A549 (cell line): ENCODE results near the gene RNF213. TPM values are rescaled to one million over a fixed set of nuclear protein-coding genes. Genes with fewer than 3 reads are reported as not detected.
A peak's percentile ranks its signal among the peaks of the same experiment; 100 is the strongest.

Source experiments
- ATAC-seq, 2 experiments: fragments of 200-7000 bp in 1 of 2; fragments of >200 bp in 1 of 2; cut with Nextera tagmentation in 1 of 2; cut with Tn5 transposase in 1 of 2; 3 replicates each; pipeline versions ENCODE4 v1.8.0 to v1.9.1; 2018 to 2020; ENCODE audit warnings: mild to moderate bottlenecking in 1 of 2, moderate library complexity in 1 of 2
- CTCF ChIA-PET: fragments of 300-600 bp; sonication (Branson Sonifier 250); formaldehyde crosslinking; extraction: SDS; loops from one replicate; lab custom pipeline; 2021; ENCODE audit warnings: antibody characterized with exemption, inconsistent platforms; lab: Yijun Ruan, JAX
- POLR2A ChIA-PET: fragments of 350-600 bp; formaldehyde crosslinking; extraction: SDS; loops from one replicate; lab custom pipeline; 2021; ENCODE audit warnings: antibody characterized with exemption, inconsistent platforms; lab: Yijun Ruan, JAX
- DNase-seq, 2 experiments: peaks; one replicate each; pipeline versions ENCODE4 v3.0.0 to v3.0.0-alpha.2; 2011 to 2016; ENCODE audit warnings: low read depth in 1 of 2, low spot score in 1 of 2
- FAIRE-seq: peaks from 2 replicates; lab custom pipeline; 2011; peaks lifted over from hg19 to GRCh38; lab: Jason Lieb, UNC
- H3K27ac ChIP-seq, 2 experiments: fragments of >200 bp; sonication (Bioruptor Twin); formaldehyde crosslinking; 3 replicates each; pipeline ENCODE4 v1.5.1; 2016 to 2017
- H3K4me1 ChIP-seq: fragments of >200 bp; sonication (Bioruptor Twin); formaldehyde crosslinking; 3 replicates; pipeline ENCODE4 v1.6.1; 2016
- H3K4me2 ChIP-seq: fragments of >200 bp; sonication (Bioruptor Twin); formaldehyde crosslinking; 3 replicates; pipeline ENCODE4 v1.6.1; 2016
- H3K4me3 ChIP-seq: fragments of >200 bp; sonication (Bioruptor Twin); formaldehyde crosslinking; 3 replicates; pipeline ENCODE4 v1.5.1; 2016
- H3K9me3 ChIP-seq: fragments of >200 bp; sonication (Bioruptor Twin); formaldehyde crosslinking; 3 replicates; pipeline ENCODE4 v1.6.1; 2016
- EHF ChIP-seq: fragments of 250-450 bp; sonication (Bioruptor Pico); IDR thresholded peaks from 2 replicates; pipeline ENCODE4 v1.5.0; 2020; ENCODE audit warnings: mild to moderate bottlenecking
- FOSB ChIP-seq: fragments of 250-450 bp; sonication (Bioruptor Pico); IDR thresholded peaks from 2 replicates; pipeline ENCODE4 v1.5.0; 2020; ENCODE audit warnings: mild to moderate bottlenecking, moderate library complexity
- FOXS1 ChIP-seq: fragments of 250-450 bp; sonication (Bioruptor Pico); IDR thresholded peaks from 2 replicates; pipeline ENCODE4 v1.5.0; 2020; ENCODE audit warnings: mild to moderate bottlenecking, moderate library complexity
- HOXA7 ChIP-seq: fragments of 250-450 bp; sonication (Bioruptor Pico); IDR thresholded peaks from 2 replicates; pipeline ENCODE4 v1.5.0; 2020; ENCODE audit warnings: mild to moderate bottlenecking, moderate library complexity
- HOXB13 ChIP-seq: fragments of 250-450 bp; sonication (Bioruptor Pico); IDR thresholded peaks from 2 replicates; pipeline ENCODE4 v1.5.0; 2020; ENCODE audit warnings: low read depth, mild to moderate bottlenecking, moderate library complexity
- JUN ChIP-seq, 2 experiments: fragments of >200 bp; sonication (Bioruptor Twin); formaldehyde crosslinking; IDR thresholded peaks; 2 replicates in 1 of 2; 3 replicates in 1 of 2; pipeline ENCODE4 v1.6.1; 2016 to 2017
- MAZ ChIP-seq: fragments of 150-350 bp; IDR thresholded peaks from 2 replicates; pipeline ENCODE4 v1.6.1; 2014; ENCODE audit warnings: antibody characterized with exemption, low read depth, low read length, borderline replicate concordance
- PHF8 ChIP-seq: fragments of 200-600 bp; sonication (generic); IDR thresholded peaks from 2 replicates; pipeline ENCODE4 v1.6.1; 2016; ENCODE audit warnings: low read depth, mild to moderate bottlenecking, antibody characterized with exemption, moderate library complexity, borderline replicate concordance
- RAD21 ChIP-seq, 2 experiments: fragments of >200 bp in 1 of 2; sonication (Bioruptor Twin) in 1 of 2; formaldehyde crosslinking in 1 of 2; IDR thresholded peaks in 1 of 2; conservative IDR thresholded peaks in 1 of 2; 2 replicates in 1 of 2; 3 replicates in 1 of 2; pipeline ENCODE4 v1.6.1; 2012 to 2018; ENCODE audit warnings: inconsistent platforms in 1 of 2
- SREBF2 ChIP-seq: fragments of 450-650 bp; IDR thresholded peaks from 2 replicates; pipeline ENCODE4 v1.6.1; 2014; ENCODE audit warnings: mild to moderate bottlenecking, moderate library complexity
- WGBS: methylation state at CpG from one replicate; pipeline ENCODE4 v1.1.6; 2017; ENCODE audit errors: missing lambda C conversion rate; 5-methylcytosine and 5-hydroxymethylcytosine counted together
- polyA plus RNA-seq, 4 experiments: library from polyadenylated mRNA; depleted of rRNA in 3 of 4; stranded (reverse); fragments of >200 nt; fragmentation: RNase III in 1 of 4; extraction: RNeasy Plus Mini Kit Qiagen cat#74134 plus additional on column Dnase treatment in 1 of 4; gene quantifications; 2 replicates in 3 of 4; 3 replicates in 1 of 4; pipeline ENCODE4 v1.2.3, GENCODE V29; 2011 to 2017
- TF ChIP-seq, protein P1 (sequence below): IDR thresholded peaks from 2 replicates; pipeline ENCODE4 v1.6.1; 2012
- TF ChIP-seq, protein P2 (sequence below): fragments of 450-650 bp; IDR thresholded peaks from 2 replicates; pipeline ENCODE4 v1.6.1; 2014; ENCODE audit warnings: antibody characterized with exemption
- TF ChIP-seq, protein P3 (sequence below): fragments of 200-600 bp; sonication (generic); IDR thresholded peaks from 2 replicates; pipeline ENCODE4 v1.6.1; 2016; ENCODE audit warnings: antibody characterized with exemption, mild to moderate bottlenecking, moderate library complexity
- TF ChIP-seq, protein P4 (sequence below): fragments of 250-450 bp; sonication (Bioruptor Pico); IDR thresholded peaks from 2 replicates; pipeline ENCODE4 v1.5.0; 2021; ENCODE audit warnings: mild to moderate bottlenecking, moderate library complexity, borderline replicate concordance

Gene RNF213
- polyA plus RNA-seq, 2 of the 4 experiments (the other 2 are of a cell fraction): 59.1 to 127 TPM

DNA sequence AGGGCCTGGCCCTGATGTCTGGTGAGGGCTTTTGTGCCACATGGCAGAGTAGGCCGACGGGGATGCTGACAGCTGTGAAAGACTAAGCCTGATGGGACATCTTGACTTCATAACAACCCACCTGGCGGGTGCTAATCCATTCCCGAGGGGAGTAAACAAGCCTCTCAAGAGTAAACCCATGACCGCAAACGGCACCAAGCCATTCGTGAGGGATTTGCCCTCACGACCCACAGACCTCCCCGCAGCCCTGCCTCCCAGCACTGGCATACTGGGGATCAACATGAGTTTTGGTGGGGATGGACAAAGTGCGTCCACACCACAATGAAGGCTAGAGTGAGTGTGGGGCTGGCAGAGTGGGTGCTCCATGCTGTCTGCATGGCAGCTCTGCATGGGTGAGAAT lies 11.7 kb downstream of the RNF213 start:
- no peak for DNase-seq
- H3K27ac ChIP-seq: no peak overlapping the region
- POLR2A ChIA-PET: interaction anchor here (2.1 kb wide), 1 partner anchor 11 kb away, joined by 9 read pairs; the partner anchor contains the start of gene RNF213

DNA sequence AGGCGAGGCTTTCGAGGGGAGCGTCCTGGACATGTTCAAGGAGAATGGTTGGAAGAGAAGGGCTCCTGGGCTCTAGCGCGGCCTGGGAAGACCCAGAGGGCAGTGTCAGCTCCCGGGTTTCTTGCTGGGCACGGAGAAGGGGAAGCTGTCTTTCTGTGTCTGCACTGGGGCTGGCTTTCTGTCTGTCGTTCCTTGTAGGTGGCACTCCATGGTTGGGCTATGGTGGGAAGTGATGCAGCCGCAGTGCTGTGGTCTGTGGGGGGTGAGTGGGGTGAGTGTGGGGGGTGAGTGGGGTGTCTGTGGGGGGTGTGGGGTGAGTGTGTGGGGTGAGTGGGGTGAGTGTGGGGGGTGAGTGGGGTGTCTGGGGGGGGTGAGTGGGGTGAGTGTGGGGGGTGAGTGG lies 13.7 kb downstream of the RNF213 start:
- 84% methylated on average over 9 of the region's 9 CpGs for WGBS
- Histone ChIP-seq H3K4me1 (peaks cover 3% of the 10 kb centered on the region; the same call in 1 of the 3 replicates), H3K27ac (no peak overlapping the region), H3K4me3 (no peak overlapping the region), H3K9me3 (0 out of 3 replicates have a peak, but pooled peaks cover 2% of the 10 kb centered on the region), H3K4me2 (no peak overlapping the region)
- ATAC-seq (peak; percentile 3 to 4; a peak in 1 of 6 replicates), DNase-seq (no peak), FAIRE-seq (no peak)
- CTCF ChIA-PET: interaction anchor here (0.6 to 1.9 kb wide), 5 partner anchors 8 to 173 kb away, joined by 3 to 6 read pairs (median 4); partner anchors contain the start of gene GAA
- TF ChIP-seq, protein P1, sequence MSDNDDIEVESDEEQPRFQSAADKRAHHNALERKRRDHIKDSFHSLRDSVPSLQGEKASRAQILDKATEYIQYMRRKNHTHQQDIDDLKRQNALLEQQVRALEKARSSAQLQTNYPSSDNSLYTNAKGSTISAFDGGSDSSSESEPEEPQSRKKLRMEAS: no peak
- TF ChIP-seq FOXS1 (CRISPR knock-in tag) (no peak), PHF8 (no peak), HOXA7 (CRISPR knock-in tag) (no peak), FOSB (no peak), EHF (CRISPR knock-in tag) (no peak), MAZ (no peak), RAD21 (conservative IDR thresholded peaks at IDR 0.05 in 1 of 2, IDR thresholded peaks at IDR 0.05 in 1 of 2) (no peak), HOXB13 (CRISPR knock-in tag) (no peak), SREBF2 (no peak)
- TF ChIP-seq, protein P2, sequence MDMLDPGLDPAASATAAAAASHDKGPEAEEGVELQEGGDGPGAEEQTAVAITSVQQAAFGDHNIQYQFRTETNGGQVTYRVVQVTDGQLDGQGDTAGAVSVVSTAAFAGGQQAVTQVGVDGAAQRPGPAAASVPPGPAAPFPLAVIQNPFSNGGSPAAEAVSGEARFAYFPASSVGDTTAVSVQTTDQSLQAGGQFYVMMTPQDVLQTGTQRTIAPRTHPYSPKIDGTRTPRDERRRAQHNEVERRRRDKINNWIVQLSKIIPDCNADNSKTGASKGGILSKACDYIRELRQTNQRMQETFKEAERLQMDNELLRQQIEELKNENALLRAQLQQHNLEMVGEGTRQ: no peak
- TF ChIP-seq, protein P3, sequence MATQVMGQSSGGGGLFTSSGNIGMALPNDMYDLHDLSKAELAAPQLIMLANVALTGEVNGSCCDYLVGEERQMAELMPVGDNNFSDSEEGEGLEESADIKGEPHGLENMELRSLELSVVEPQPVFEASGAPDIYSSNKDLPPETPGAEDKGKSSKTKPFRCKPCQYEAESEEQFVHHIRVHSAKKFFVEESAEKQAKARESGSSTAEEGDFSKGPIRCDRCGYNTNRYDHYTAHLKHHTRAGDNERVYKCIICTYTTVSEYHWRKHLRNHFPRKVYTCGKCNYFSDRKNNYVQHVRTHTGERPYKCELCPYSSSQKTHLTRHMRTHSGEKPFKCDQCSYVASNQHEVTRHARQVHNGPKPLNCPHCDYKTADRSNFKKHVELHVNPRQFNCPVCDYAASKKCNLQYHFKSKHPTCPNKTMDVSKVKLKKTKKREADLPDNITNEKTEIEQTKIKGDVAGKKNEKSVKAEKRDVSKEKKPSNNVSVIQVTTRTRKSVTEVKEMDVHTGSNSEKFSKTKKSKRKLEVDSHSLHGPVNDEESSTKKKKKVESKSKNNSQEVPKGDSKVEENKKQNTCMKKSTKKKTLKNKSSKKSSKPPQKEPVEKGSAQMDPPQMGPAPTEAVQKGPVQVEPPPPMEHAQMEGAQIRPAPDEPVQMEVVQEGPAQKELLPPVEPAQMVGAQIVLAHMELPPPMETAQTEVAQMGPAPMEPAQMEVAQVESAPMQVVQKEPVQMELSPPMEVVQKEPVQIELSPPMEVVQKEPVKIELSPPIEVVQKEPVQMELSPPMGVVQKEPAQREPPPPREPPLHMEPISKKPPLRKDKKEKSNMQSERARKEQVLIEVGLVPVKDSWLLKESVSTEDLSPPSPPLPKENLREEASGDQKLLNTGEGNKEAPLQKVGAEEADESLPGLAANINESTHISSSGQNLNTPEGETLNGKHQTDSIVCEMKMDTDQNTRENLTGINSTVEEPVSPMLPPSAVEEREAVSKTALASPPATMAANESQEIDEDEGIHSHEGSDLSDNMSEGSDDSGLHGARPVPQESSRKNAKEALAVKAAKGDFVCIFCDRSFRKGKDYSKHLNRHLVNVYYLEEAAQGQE: no peak
- POLR2A ChIA-PET: interaction anchor here (1.2 to 1.5 kb wide), 2 partner anchors 9 to 10 kb away, joined by 3 to 4 read pairs; no protein-coding TSS in a partner anchor

More for the DNA sequence above, 11.7 kb downstream of the RNF213 start:
- H3K4me3 ChIP-seq: no peak overlapping the region
- no peak overlapping the region for H3K4me2 ChIP-seq
- 0 out of 3 replicates have a peak, but pooled peaks cover 2% of the 10 kb centered on the region for H3K9me3 ChIP-seq
- no peak for FAIRE-seq
- CTCF ChIA-PET: no interaction called here
- ATAC-seq: no peak; a peak in 1 of 6 replicates
- WGBS: 92% methylated on average over 10 of the region's 10 CpGs
- H3K4me1 ChIP-seq: no peaks in the 10 kb centered on the region
- TF ChIP-seq SREBF2: no peak
- TF ChIP-seq JUN (IDR thresholded peaks at IDR 0.05): peak in 1 of 2 experiments; percentile 45; a peak in 1 of 5 replicates
- TF ChIP-seq, protein P4, sequence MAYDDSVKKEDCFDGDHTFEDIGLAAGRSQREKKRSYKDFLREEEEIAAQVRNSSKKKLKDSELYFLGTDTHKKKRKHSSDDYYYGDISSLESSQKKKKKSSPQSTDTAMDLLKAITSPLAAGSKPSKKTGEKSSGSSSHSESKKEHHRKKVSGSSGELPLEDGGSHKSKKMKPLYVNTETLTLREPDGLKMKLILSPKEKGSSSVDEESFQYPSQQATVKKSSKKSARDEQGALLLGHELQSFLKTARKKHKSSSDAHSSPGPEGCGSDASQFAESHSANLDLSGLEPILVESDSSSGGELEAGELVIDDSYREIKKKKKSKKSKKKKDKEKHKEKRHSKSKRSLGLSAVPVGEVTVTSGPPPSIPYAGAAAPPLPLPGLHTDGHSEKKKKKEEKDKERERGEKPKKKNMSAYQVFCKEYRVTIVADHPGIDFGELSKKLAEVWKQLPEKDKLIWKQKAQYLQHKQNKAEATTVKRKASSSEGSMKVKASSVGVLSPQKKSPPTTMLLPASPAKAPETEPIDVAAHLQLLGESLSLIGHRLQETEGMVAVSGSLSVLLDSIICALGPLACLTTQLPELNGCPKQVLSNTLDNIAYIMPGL (CRISPR knock-in tag): no peak
